ENCODE measurements around the gene RAB9A. TPM values are rescaled to one million over a fixed set of nuclear protein-coding genes. Genes with fewer than 3 reads are reported as not detected.

RAB9A gene
- total RNA-seq, 1 experiment from 2014 or later, result 41.4 TPM

- H3K27ac Mint-ChIP-seq (ENCODE audit: unreplicated experiment), result peak overlapping the region; percentile 31
- no peak overlapping the region for H3K4me3 Mint-ChIP-seq (ENCODE audit: low read depth, unreplicated experiment)
- CTCF ChIA-PET, result no interaction called here
Measured at GRCh38 chrX:13711141-13711540, 22.2 kb downstream of the RAB9A start.

GRCh38 chrX:13716455-13716854 lies 27.5 kb downstream of the RAB9A start:
- no TSS peak for BruUV-seq (replicated peaks)
- H3K27ac Mint-ChIP-seq (ENCODE audit: unreplicated experiment), result no peak overlapping the region
- H3K9me3 Mint-ChIP-seq (ENCODE audit: low read depth, unreplicated experiment), result no peaks in the 10 kb centered on the region
- no peaks in the 10 kb centered on the region for H3K27me3 Mint-ChIP-seq (ENCODE audit: unreplicated experiment)
- no peak overlapping the region for H3K4me3 Mint-ChIP-seq (ENCODE audit: low read depth, unreplicated experiment)
- H3K36me3 Mint-ChIP-seq (ENCODE audit: insufficient read depth, unreplicated experiment), result peaks cover 26% of the 10 kb centered on the region
- CTCF ChIA-PET, result no interaction called here
- intact Hi-C loops (cut with micrococcal nuclease; ENCODE audit: unreplicated experiment), result no loop called here
- no peak for TF ChIP-seq CTCF (IDR thresholded peaks at IDR 0.05; ENCODE audit: unreplicated experiment)
- H3K4me1 Mint-ChIP-seq (ENCODE audit: low read depth, unreplicated experiment), result peaks cover 16% of the 10 kb centered on the region
- DNase-seq, result no peak

More at GRCh38 chrX:13711141-13711540, 22.2 kb downstream of the RAB9A start:
- DNase-seq, result no peak
- TF ChIP-seq CTCF (IDR thresholded peaks at IDR 0.05; ENCODE audit: unreplicated experiment), result no peak
- Mint-ChIP-seq H3K9me3 (ENCODE audit: low read depth, unreplicated experiment) (no peaks in the 10 kb centered on the region), H3K36me3 (ENCODE audit: insufficient read depth, unreplicated experiment) (peaks cover 38% of the 10 kb centered on the region), H3K27me3 (ENCODE audit: unreplicated experiment) (no peaks in the 10 kb centered on the region), H3K4me1 (ENCODE audit: low read depth, unreplicated experiment) (peaks cover 6% of the 10 kb centered on the region)
- no TSS peak for BruUV-seq (replicated peaks)
- intact Hi-C loops (cut with micrococcal nuclease; ENCODE audit: unreplicated experiment), result no loop called here

- Mint-ChIP-seq H3K27me3 (ENCODE audit: unreplicated experiment) (no peaks in the 10 kb centered on the region), H3K36me3 (ENCODE audit: insufficient read depth, unreplicated experiment) (peaks cover 23% of the 10 kb centered on the region), H3K9me3 (ENCODE audit: low read depth, unreplicated experiment) (no peaks in the 10 kb centered on the region), H3K27ac (ENCODE audit: unreplicated experiment) (no peak overlapping the region), H3K4me1 (ENCODE audit: low read depth, unreplicated experiment) (peaks cover 16% of the 10 kb centered on the region), H3K4me3 (ENCODE audit: low read depth, unreplicated experiment) (no peak overlapping the region)
- CTCF ChIA-PET, result no interaction called here
- intact Hi-C loops (cut with micrococcal nuclease; ENCODE audit: unreplicated experiment), result no loop called here
- DNase-seq, result no peak
- TF ChIP-seq CTCF (IDR thresholded peaks at IDR 0.05; ENCODE audit: unreplicated experiment), result no peak
- BruUV-seq (replicated peaks), result no TSS peak
Measured at GRCh38 chrX:13716905-13717304, 28.0 kb downstream of the RAB9A start.

- intact Hi-C loops (cut with micrococcal nuclease; ENCODE audit: unreplicated experiment), result no loop called here
- BruUV-seq (replicated peaks), result no TSS peak
- Mint-ChIP-seq H3K4me1 (ENCODE audit: low read depth, unreplicated experiment) (peaks cover 24% of the 10 kb centered on the region), H3K9me3 (ENCODE audit: low read depth, unreplicated experiment) (no peaks in the 10 kb centered on the region), H3K36me3 (ENCODE audit: insufficient read depth, unreplicated experiment) (peaks cover 26% of the 10 kb centered on the region), H3K27ac (ENCODE audit: unreplicated experiment) (no peak overlapping the region), H3K27me3 (ENCODE audit: unreplicated experiment) (no peaks in the 10 kb centered on the region), H3K4me3 (ENCODE audit: low read depth, unreplicated experiment) (no peak overlapping the region)
- CTCF ChIA-PET, result interaction anchor here (0.7 kb wide), 1 partner anchor 24 kb away, joined by 3 read pairs; no protein-coding TSS in a partner anchor
- DNase-seq, result no peak
- TF ChIP-seq CTCF (IDR thresholded peaks at IDR 0.05; ENCODE audit: unreplicated experiment), result no peak
Measured at GRCh38 chrX:13717700-13718472, 29.0 kb downstream of the RAB9A start.

All from Calu3 (cell line).